HepG2 (cell line): ENCODE results near the gene ZFAND2A. TPM values are rescaled to one million over a fixed set of nuclear protein-coding genes. Genes with fewer than 3 reads are reported as not detected.

Experiments
- BHLHE40 ChIP-seq: IDR thresholded peaks from 2 replicates; pipeline ENCODE4 v1.6.1; 2011; ENCODE audit warnings: low read length, improper control_type of control experiment
- BRD4 ChIP-seq: sonication (generic); formaldehyde crosslinking; IDR thresholded peaks from 2 replicates; pipeline ENCODE4 v1.4.0; 2020; ENCODE audit warnings: missing genetic modification reagents
- ERF ChIP-seq: IDR thresholded peaks from 2 replicates; pipeline ENCODE4 v1.6.1; 2018; ENCODE audit warnings: missing biosample characterization, missing genetic modification reagents
- FOSL2 ChIP-seq: sonication (generic); formaldehyde crosslinking; IDR thresholded peaks from 2 replicates; pipeline ENCODE4 v1.4.0; 2020; ENCODE audit warnings: missing genetic modification reagents
- HOXA3 ChIP-seq: sonication (generic); formaldehyde crosslinking; IDR thresholded peaks from 2 replicates; pipeline ENCODE4 v1.5.0; 2020; ENCODE audit warnings: missing genetic modification reagents
- HOXD1 ChIP-seq: sonication (generic); formaldehyde crosslinking; IDR thresholded peaks from 2 replicates; pipeline ENCODE4 v1.5.0; 2020; ENCODE audit warnings: missing genetic modification reagents
- ISX ChIP-seq: sonication (generic); formaldehyde crosslinking; conservative IDR thresholded peaks from 2 replicates; pipeline ENCODE4 v1.5.0; 2020; ENCODE audit warnings: missing genetic modification reagents
- JUND ChIP-seq: sonication (generic); formaldehyde crosslinking; IDR thresholded peaks from 2 replicates; pipeline ENCODE4 v1.8.0; 2022; ENCODE audit warnings: mild to moderate bottlenecking, missing genetic modification reagents
- MXD4 ChIP-seq: IDR thresholded peaks from 2 replicates; pipeline ENCODE4 v1.6.1; 2016; ENCODE audit warnings: mild to moderate bottlenecking, missing biosample characterization, missing genetic modification reagents
- RFXAP ChIP-seq: sonication (generic); formaldehyde crosslinking; IDR thresholded peaks from 2 replicates; pipeline ENCODE4 v1.4.0; 2020; ENCODE audit warnings: missing genetic modification reagents, borderline replicate concordance
- THAP11 ChIP-seq: IDR thresholded peaks from 2 replicates; pipeline ENCODE4 v1.6.1; 2016; ENCODE audit warnings: missing biosample characterization, missing genetic modification reagents
- ZFP90 ChIP-seq: sonication (generic); formaldehyde crosslinking; IDR thresholded peaks from 2 replicates; pipeline ENCODE4 v1.8.0; 2022; ENCODE audit warnings: missing genetic modification reagents, mild to moderate bottlenecking, inconsistent platforms, borderline replicate concordance
- ZNF232 ChIP-seq: sonication (generic); formaldehyde crosslinking; IDR thresholded peaks from 2 replicates; pipeline ENCODE4 v1.4.0; 2020; ENCODE audit warnings: missing genetic modification reagents, borderline replicate concordance
- ZNF776 ChIP-seq: sonication (generic); formaldehyde crosslinking; IDR thresholded peaks from 2 replicates; pipeline ENCODE4 v1.4.0; 2020; ENCODE audit warnings: mild to moderate bottlenecking, missing genetic modification reagents
- polyA plus RNA-seq, 8 experiments: library from polyadenylated mRNA; depleted of rRNA in 3 of 8; stranded (reverse) in 7 of 8; unstranded in 1 of 8; fragments of >200 nt; fragmentation: Illumina TruSeq in 4 of 8; extraction: Trizol in 4 of 8; gene quantifications; 2 replicates each; pipeline versions ENCODE4 v1.2.1 to v1.2.3, GENCODE V29; 2011 to 2016; ENCODE audit warnings: low read depth in 4 of 8, missing spikeins in 1 of 8, mixed read lengths in 1 of 8; ENCODE audit not compliant: insufficient read depth in 1 of 8
- total RNA-seq, 5 experiments: library from RNA; depleted of rRNA; stranded (reverse); fragments of >200 nt; fragmentation: Illumina TruSeq; extraction: Trizol; gene quantifications; 2 replicates each; pipeline ENCODE4 v1.2.3, GENCODE V29; 2016; ENCODE audit warnings: low read depth in 1 of 5
- TF ChIP-seq, protein P1 (sequence below): sonication (generic); formaldehyde crosslinking; IDR thresholded peaks from 2 replicates; pipeline ENCODE4 v1.4.0; 2020; ENCODE audit warnings: missing genetic modification reagents
- TF ChIP-seq, protein P2 (sequence below): sonication (generic); formaldehyde crosslinking; IDR thresholded peaks from 2 replicates; pipeline ENCODE4 v1.9.0; 2022; ENCODE audit warnings: low read depth, missing genetic modification reagents
- TF ChIP-seq, protein P3 (sequence below), 2 experiments: sonication (generic) in 1 of 2; formaldehyde crosslinking in 1 of 2; IDR thresholded peaks; 2 replicates each; pipeline versions ENCODE4 v1.5.1 to v1.6.1; 2011 to 2020; ENCODE audit warnings: borderline replicate concordance in 1 of 2, low read depth in 1 of 2, low read length in 1 of 2, mild to moderate bottlenecking in 1 of 2, missing genetic modification reagents in 1 of 2, moderate library complexity in 1 of 2
- TF ChIP-seq, protein P4 (sequence below): sonication (generic); formaldehyde crosslinking; IDR thresholded peaks from 2 replicates; pipeline ENCODE4 v1.4.0; 2020; ENCODE audit warnings: mild to moderate bottlenecking, missing genetic modification reagents
- TF ChIP-seq, protein P5 (sequence below): sonication (generic); formaldehyde crosslinking; IDR thresholded peaks from 2 replicates; pipeline ENCODE4 v1.4.0; 2020; ENCODE audit warnings: mild to moderate bottlenecking, missing genetic modification reagents

Gene ZFAND2A
- total and polyA plus RNA-seq, 2 of the 13 experiments (the other 11 are each of a cell fraction or from before 2014, with no cell fraction given), result 140 to 153 TPM

DNA sequence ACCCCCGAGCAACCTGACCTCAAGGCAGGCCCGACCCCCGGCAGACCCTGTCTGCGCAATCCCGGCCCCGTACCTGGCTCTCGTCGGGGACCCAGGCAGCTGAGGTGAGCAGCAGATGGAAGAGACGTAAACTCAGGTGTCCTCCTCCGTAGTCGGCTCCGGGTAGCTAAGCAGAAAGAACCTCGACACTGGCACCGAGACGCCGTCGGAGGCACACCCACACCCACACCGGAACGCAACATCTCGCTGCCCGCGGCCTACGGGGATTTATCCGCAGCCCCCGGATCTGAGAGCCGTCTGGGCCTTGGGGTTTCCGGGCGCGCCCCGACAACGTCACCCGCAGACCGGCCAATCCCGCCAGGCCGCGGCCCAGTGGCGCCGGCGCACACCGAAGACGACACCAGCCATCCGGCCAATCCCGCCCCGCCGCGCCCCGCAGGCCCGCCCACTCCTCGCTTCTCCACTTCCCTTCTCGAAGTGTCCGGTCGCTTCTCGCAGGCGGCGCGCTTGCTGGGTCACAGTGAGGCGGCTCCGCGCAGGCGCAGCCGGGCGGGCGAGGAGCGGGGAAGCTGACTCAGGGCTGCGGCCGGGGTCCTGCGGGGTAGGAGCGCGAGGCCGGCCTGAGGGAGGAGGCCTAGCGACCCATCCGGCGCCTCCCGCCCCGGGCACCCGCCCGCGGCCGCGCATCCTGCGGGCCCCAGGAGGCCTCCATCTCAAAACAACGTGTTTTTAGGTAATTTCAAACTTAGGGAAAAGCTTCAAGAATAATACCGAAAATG lies at the start of gene ZFAND2A (continued):
- 0 out of 2 replicates have a peak, but pooled peaks have one; percentile 75 for TF ChIP-seq ZNF776
- peak; percentile 14; the same call in 1 of the 2 replicates for TF ChIP-seq ZFP90 (CRISPR knock-in tag)
- peak; percentile 78 for TF ChIP-seq HOXD1 (CRISPR knock-in tag)
- TF ChIP-seq THAP11 (CRISPR knock-in tag), result peak; percentile 92
- TF ChIP-seq, protein P1, sequence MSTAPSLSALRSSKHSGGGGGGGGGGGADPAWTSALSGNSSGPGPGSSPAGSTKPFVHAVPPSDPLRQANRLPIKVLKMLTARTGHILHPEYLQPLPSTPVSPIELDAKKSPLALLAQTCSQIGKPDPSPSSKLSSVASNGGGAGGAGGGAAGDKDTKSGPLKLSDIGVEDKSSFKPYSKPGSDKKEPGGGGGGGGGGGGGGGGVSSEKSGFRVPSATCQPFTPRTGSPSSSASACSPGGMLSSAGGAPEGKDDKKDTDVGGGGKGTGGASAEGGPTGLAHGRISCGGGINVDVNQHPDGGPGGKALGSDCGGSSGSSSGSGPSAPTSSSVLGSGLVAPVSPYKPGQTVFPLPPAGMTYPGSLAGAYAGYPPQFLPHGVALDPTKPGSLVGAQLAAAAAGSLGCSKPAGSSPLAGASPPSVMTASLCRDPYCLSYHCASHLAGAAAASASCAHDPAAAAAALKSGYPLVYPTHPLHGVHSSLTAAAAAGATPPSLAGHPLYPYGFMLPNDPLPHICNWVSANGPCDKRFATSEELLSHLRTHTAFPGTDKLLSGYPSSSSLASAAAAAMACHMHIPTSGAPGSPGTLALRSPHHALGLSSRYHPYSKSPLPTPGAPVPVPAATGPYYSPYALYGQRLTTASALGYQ (CRISPR knock-in tag), result peak; percentile 38; the same call in 1 of the 2 replicates
- TF ChIP-seq ZNF232 (CRISPR knock-in tag), result 0 out of 2 replicates have a peak, but pooled peaks have one; percentile 20
- TF ChIP-seq, protein P2, sequence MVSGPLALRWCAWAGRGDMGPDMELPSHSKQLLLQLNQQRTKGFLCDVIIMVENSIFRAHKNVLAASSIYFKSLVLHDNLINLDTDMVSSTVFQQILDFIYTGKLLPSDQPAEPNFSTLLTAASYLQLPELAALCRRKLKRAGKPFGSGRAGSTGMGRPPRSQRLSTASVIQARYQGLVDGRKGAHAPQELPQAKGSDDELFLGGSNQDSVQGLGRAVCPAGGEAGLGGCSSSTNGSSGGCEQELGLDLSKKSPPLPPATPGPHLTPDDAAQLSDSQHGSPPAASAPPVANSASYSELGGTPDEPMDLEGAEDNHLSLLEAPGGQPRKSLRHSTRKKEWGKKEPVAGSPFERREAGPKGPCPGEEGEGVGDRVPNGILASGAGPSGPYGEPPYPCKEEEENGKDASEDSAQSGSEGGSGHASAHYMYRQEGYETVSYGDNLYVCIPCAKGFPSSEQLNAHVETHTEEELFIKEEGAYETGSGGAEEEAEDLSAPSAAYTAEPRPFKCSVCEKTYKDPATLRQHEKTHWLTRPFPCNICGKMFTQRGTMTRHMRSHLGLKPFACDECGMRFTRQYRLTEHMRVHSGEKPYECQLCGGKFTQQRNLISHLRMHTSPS, result 0 out of 2 replicates have a peak, but pooled peaks have one; percentile 11
- TF ChIP-seq RFXAP, result peak; percentile 92
- no peak for TF ChIP-seq ISX
- no peak; the same call in 1 of the 2 replicates for TF ChIP-seq MXD4 (CRISPR knock-in tag)
- no peak for TF ChIP-seq BHLHE40
- TF ChIP-seq, protein P3, sequence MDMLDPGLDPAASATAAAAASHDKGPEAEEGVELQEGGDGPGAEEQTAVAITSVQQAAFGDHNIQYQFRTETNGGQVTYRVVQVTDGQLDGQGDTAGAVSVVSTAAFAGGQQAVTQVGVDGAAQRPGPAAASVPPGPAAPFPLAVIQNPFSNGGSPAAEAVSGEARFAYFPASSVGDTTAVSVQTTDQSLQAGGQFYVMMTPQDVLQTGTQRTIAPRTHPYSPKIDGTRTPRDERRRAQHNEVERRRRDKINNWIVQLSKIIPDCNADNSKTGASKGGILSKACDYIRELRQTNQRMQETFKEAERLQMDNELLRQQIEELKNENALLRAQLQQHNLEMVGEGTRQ (IDR thresholded peaks at IDR 0.05; ENCODE audit: low read depth, low read length), result no peak
- TF ChIP-seq, protein P3 (CRISPR knock-in tag; IDR thresholded peaks at IDR 0.05; ENCODE audit: borderline replicate concordance), result no peak
- TF ChIP-seq JUND (CRISPR knock-in tag), result no peak
- peak; percentile 44; the same call in 1 of the 2 replicates for TF ChIP-seq FOSL2
- peak; percentile 73 for TF ChIP-seq BRD4 (CRISPR knock-in tag)
- TF ChIP-seq, protein P4, sequence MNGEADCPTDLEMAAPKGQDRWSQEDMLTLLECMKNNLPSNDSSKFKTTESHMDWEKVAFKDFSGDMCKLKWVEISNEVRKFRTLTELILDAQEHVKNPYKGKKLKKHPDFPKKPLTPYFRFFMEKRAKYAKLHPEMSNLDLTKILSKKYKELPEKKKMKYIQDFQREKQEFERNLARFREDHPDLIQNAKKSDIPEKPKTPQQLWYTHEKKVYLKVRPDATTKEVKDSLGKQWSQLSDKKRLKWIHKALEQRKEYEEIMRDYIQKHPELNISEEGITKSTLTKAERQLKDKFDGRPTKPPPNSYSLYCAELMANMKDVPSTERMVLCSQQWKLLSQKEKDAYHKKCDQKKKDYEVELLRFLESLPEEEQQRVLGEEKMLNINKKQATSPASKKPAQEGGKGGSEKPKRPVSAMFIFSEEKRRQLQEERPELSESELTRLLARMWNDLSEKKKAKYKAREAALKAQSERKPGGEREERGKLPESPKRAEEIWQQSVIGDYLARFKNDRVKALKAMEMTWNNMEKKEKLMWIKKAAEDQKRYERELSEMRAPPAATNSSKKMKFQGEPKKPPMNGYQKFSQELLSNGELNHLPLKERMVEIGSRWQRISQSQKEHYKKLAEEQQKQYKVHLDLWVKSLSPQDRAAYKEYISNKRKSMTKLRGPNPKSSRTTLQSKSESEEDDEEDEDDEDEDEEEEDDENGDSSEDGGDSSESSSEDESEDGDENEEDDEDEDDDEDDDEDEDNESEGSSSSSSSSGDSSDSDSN (CRISPR knock-in tag), result peak; percentile 70
- TF ChIP-seq, protein P5, sequence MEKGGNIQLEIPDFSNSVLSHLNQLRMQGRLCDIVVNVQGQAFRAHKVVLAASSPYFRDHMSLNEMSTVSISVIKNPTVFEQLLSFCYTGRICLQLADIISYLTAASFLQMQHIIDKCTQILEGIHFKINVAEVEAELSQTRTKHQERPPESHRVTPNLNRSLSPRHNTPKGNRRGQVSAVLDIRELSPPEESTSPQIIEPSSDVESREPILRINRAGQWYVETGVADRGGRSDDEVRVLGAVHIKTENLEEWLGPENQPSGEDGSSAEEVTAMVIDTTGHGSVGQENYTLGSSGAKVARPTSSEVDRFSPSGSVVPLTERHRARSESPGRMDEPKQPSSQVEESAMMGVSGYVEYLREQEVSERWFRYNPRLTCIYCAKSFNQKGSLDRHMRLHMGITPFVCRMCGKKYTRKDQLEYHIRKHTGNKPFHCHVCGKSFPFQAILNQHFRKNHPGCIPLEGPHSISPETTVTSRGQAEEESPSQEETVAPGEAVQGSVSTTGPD, result no peak
- peak; percentile 93 for TF ChIP-seq HOXA3 (CRISPR knock-in tag)
- 0 out of 2 replicates have a peak, but pooled peaks have one; percentile 38 for TF ChIP-seq ERF (CRISPR knock-in tag)
